ENCODE data around the gene DCXR.

GRCh38 chr17:82003411-82004381 lies 33.8 kb downstream of the DCXR start:
- no peak for TF ChIP-seq CTCF (IDR thresholded peaks at IDR 0.05; ENCODE audit: borderline replicate concordance, extremely low read depth, low read length, poor library complexity, severe bottlenecking)
- no peak for TF ChIP-seq EZH2 (IDR thresholded peaks at IDR 0.05; ENCODE audit: borderline replicate concordance, low read depth, low read length, severe bottlenecking)
